HCT116 (cell line): ENCODE data around the gene PDE1A. TPM values are rescaled to one million over a fixed set of nuclear protein-coding genes. Genes with fewer than 3 reads are reported as not detected.

Source experiments
- ATAC-seq: fragments of 200-7000 bp; cut with Tn5 transposase; 2 replicates; pipeline ENCODE4 v1.9.1; 2020; ENCODE audit warnings: mild to moderate bottlenecking, moderate library complexity
- BruUV-seq: library from RNA; stranded (reverse); fragments of 400-500 nt; replicated peaks from 2 replicates; lab custom pipeline; 2021; lab: Mats Ljungman, UMichigan
- CTCF ChIA-PET: fragments of 300-600 bp; sonication (Branson Sonifier 250); formaldehyde crosslinking; loops from one replicate; lab custom pipeline; 2021; ENCODE audit warnings: antibody characterized with exemption; lab: Charles Lee
- POLR2A ChIA-PET: fragments of 300-600, 350-600 bp; sonication (Branson Sonifier 250); formaldehyde crosslinking; loops from one replicate; lab custom pipeline; 2021; ENCODE audit warnings: antibody characterized with exemption; lab: Charles Lee
- RAD21 ChIA-PET, 2 experiments: fragments of 300-600 bp; sonication (Branson Sonifier 250); formaldehyde crosslinking; loops; one replicate each; lab custom pipeline; 2023; ENCODE audit warnings: low total read pairs in 2 of 2; ENCODE audit not compliant: uncharacterized antibody in 2 of 2, unreplicated experiment in 2 of 2, low non-redundant PET in 1 of 2; lab: Charles Lee
- DNase-seq: peaks from one replicate; pipeline ENCODE4 v3.0.0-alpha.2; 2010; ENCODE audit warnings: low read depth, low spot score
- H2AFZ ChIP-seq: fragments of 200-600 bp; shearing (Covaris generic), sonication (generic); 2 replicates; pipeline ENCODE4 v1.6.1; 2017; ENCODE audit warnings: low read depth, mixed run types, mixed read lengths, antibody characterized with exemption, low read length; ENCODE audit not compliant: poor library complexity, severe bottlenecking
- H3K27ac ChIP-seq: 2 replicates; pipeline ENCODE4 v1.5.1; 2012; ENCODE audit warnings: low read depth, low read length
- H3K27me3 ChIP-seq: fragments of 200-600 bp; sonication (generic); 2 replicates; pipeline ENCODE4 v1.6.1; 2016; ENCODE audit warnings: mixed run types, low read length, mixed read lengths; ENCODE audit not compliant: insufficient read depth
- H3K36me3 ChIP-seq, 2 experiments: fragments of 200-500 bp in 1 of 2; fragments of 200-600 bp in 1 of 2; sonication (Bioruptor generic) in 1 of 2; sonication (generic) in 1 of 2; 2 replicates each; pipeline versions ENCODE4 v1.5.1 to v1.6.1; 2014 to 2016; ENCODE audit warnings: low read length in 2 of 2, inconsistent platforms in 1 of 2, mixed read lengths in 1 of 2, mixed run types in 1 of 2; ENCODE audit not compliant: insufficient read depth in 2 of 2, control insufficient read depth in 1 of 2
- H3K4me1 ChIP-seq, 2 experiments: fragments of 200-600 bp in 1 of 2; sonication (generic) in 1 of 2; 2 replicates each; pipeline versions ENCODE4 v1.5.1 to v1.6.1; 2012 to 2017; ENCODE audit warnings: low read length in 2 of 2, inconsistent platforms in 1 of 2, mild to moderate bottlenecking in 1 of 2, mixed read lengths in 1 of 2, mixed run types in 1 of 2, moderate library complexity in 1 of 2; ENCODE audit not compliant: insufficient read depth in 2 of 2, control insufficient read depth in 1 of 2
- H3K4me2 ChIP-seq: fragments of 200-600 bp; sonication (generic); 2 replicates; pipeline ENCODE4 v1.6.1; 2017; ENCODE audit warnings: mixed run types, low read length, mixed read lengths
- H3K4me3 ChIP-seq, 2 experiments: fragments of 200-600 bp in 1 of 2; sonication (generic) in 1 of 2; replicated peaks in 1 of 2; 2 replicates each; pipeline ENCODE4 v1.5.1; 2011 to 2016; ENCODE audit warnings: low read length in 2 of 2, control low read depth in 1 of 2, low read depth in 1 of 2, mild to moderate bottlenecking in 1 of 2, mixed read lengths in 1 of 2, mixed run types in 1 of 2
- H3K79me2 ChIP-seq: fragments of 200-600 bp; sonication (generic); 2 replicates; pipeline ENCODE4 v1.6.1; 2017; ENCODE audit warnings: mild to moderate bottlenecking, mixed run types, low read length, moderate library complexity, mixed read lengths; ENCODE audit not compliant: insufficient read depth
- H3K9ac ChIP-seq: fragments of 200-600 bp; sonication (generic); 2 replicates; pipeline ENCODE4 v1.6.1; 2016; ENCODE audit warnings: low read length, mixed read lengths
- H3K9me2 ChIP-seq: fragments of 200-600 bp; sonication (generic), shearing (Covaris generic); 2 replicates; pipeline ENCODE4 v1.6.1; 2017; ENCODE audit warnings: mixed run types, mild to moderate bottlenecking, moderate library complexity; ENCODE audit not compliant: insufficient read depth
- H3K9me3 ChIP-seq, 2 experiments: fragments of 200-500 bp in 1 of 2; fragments of 200-600 bp in 1 of 2; sonication (Bioruptor generic) in 1 of 2; sonication (generic) in 1 of 2; 2 replicates each; pipeline ENCODE4 v1.6.1; 2014 to 2017; ENCODE audit warnings: low read length in 2 of 2, mixed read lengths in 2 of 2, inconsistent platforms in 1 of 2, low read depth in 1 of 2, mild to moderate bottlenecking in 1 of 2, mixed run types in 1 of 2, moderate library complexity in 1 of 2; ENCODE audit not compliant: control insufficient read depth in 1 of 2, insufficient read depth in 1 of 2
- H4K20me1 ChIP-seq: fragments of 200-600 bp; sonication (generic), shearing (Covaris generic); 2 replicates; pipeline ENCODE4 v1.6.1; 2017; ENCODE audit warnings: mixed run types, mild to moderate bottlenecking, moderate library complexity; ENCODE audit not compliant: insufficient read depth
- ATF3 ChIP-seq: IDR thresholded peaks from 2 replicates; pipeline ENCODE4 v1.6.1; 2012
- CBX3 ChIP-seq: IDR thresholded peaks from 2 replicates; pipeline ENCODE4 v1.6.1; 2012; ENCODE audit warnings: low read depth
- CTCF ChIP-seq, 3 experiments: fragments of 200-600 bp in 1 of 3; sonication (generic) in 1 of 3; IDR thresholded peaks in 2 of 3; conservative IDR thresholded peaks in 1 of 3; 2 replicates each; pipeline ENCODE4 v1.5.1; 2012 to 2017; ENCODE audit warnings: low read depth in 2 of 3, low read length in 2 of 3, antibody characterized with exemption in 1 of 3, borderline replicate concordance in 1 of 3, control low read depth in 1 of 3, mild to moderate bottlenecking in 1 of 3, mixed read lengths in 1 of 3, mixed run types in 1 of 3, moderate library complexity in 1 of 3; ENCODE audit not compliant: insufficient read depth in 1 of 3
- EZH2 ChIP-seq: fragments of 200-600 bp; sonication (generic); IDR thresholded peaks from 2 replicates; pipeline ENCODE4 v1.6.1; 2017; ENCODE audit warnings: antibody characterized with exemption, mixed run types
- POLR2AphosphoS5 ChIP-seq: IDR thresholded peaks from 2 replicates; pipeline ENCODE4 v1.6.1; 2011; ENCODE audit warnings: mild to moderate bottlenecking, low read depth, low read length, moderate library complexity
- RAD21 ChIP-seq: IDR thresholded peaks from 2 replicates; pipeline ENCODE4 v1.6.1; 2012; ENCODE audit warnings: low read depth, mild to moderate bottlenecking
- REST ChIP-seq: IDR thresholded peaks from 2 replicates; pipeline ENCODE4 v1.6.1; 2012; ENCODE audit warnings: low read depth
- SIN3A ChIP-seq: IDR thresholded peaks from 2 replicates; pipeline ENCODE4 v1.6.1; 2012; ENCODE audit warnings: low read depth
- SP1 ChIP-seq: IDR thresholded peaks from 2 replicates; pipeline ENCODE4 v1.6.1; 2012; ENCODE audit warnings: low read depth
- TCF7L2 ChIP-seq: IDR thresholded peaks from 2 replicates; pipeline ENCODE4 v1.7.0; 2011; ENCODE audit warnings: borderline replicate concordance, inconsistent platforms; ENCODE audit not compliant: insufficient read depth, insufficient read length; ENCODE audit errors: extremely low read depth
- YY1 ChIP-seq: IDR thresholded peaks from 2 replicates; pipeline ENCODE4 v1.6.1; 2011; ENCODE audit warnings: low read length, low read depth, moderate library complexity, mild to moderate bottlenecking; ENCODE audit not compliant: insufficient replicate concordance; ENCODE audit errors: extremely low read depth
- ZBTB33 ChIP-seq: IDR thresholded peaks from 2 replicates; pipeline ENCODE4 v1.6.1; 2011; ENCODE audit warnings: mild to moderate bottlenecking, low read length, moderate library complexity; ENCODE audit not compliant: insufficient replicate concordance; ENCODE audit errors: extremely low read depth
- ZFX ChIP-seq: fragments of 450-650 bp; IDR thresholded peaks from 2 replicates; pipeline ENCODE4 v1.6.1; 2017
- ZNF274 ChIP-seq: fragments of 200-500 bp; sonication (Bioruptor generic); IDR thresholded peaks from 2 replicates; pipeline ENCODE4 v1.6.1; 2014; ENCODE audit warnings: mild to moderate bottlenecking, low read depth, low read length, inconsistent platforms
- intact Hi-C: fragments of 100-400 bp; cut with micrococcal nuclease; formaldehyde crosslinking; loops from 2 replicates; pipeline ENCODE4 v1.10.0; 2022
- total RNA-seq: library from RNA; stranded (reverse); gene quantifications from one replicate; pipeline ENCODE4 v1.2.1, GENCODE V29; 2021; ENCODE audit not compliant: unreplicated experiment

PDE1A gene
- total RNA-seq, 1 experiment from 2014 or later, result 0.12 TPM

- no peak for TF ChIP-seq RAD21
- no peak for TF ChIP-seq TCF7L2
- TF ChIP-seq SP1, result no peak
- no peak for TF ChIP-seq ZBTB33
- no peak for TF ChIP-seq CBX3
- TF ChIP-seq, all 23 proteins: peak for 0
Measured at GRCh38 chr2:182166841-182167240, 260.0 kb downstream of the PDE1A start (continued).

- ChIA-PET POLR2A (no interaction called here), CTCF (no interaction called here), RAD21 (no interaction called here)
- H3K9me2 ChIP-seq, result no peaks in the 10 kb centered on the region
- no peak overlapping the region for H3K27ac ChIP-seq
- no peak for DNase-seq
- no peaks in the 10 kb centered on the region for H3K36me3 ChIP-seq
- no peak for ATAC-seq
- H3K27me3 ChIP-seq, result no peaks in the 10 kb centered on the region
- no peak overlapping the region for H3K4me2 ChIP-seq
- no TSS peak for BruUV-seq
- no peaks in the 10 kb centered on the region for H3K4me1 ChIP-seq
- H4K20me1 ChIP-seq, result no peaks in the 10 kb centered on the region
- no peak overlapping the region for H3K4me3 ChIP-seq
- intact Hi-C loops, result no loop called here
- H2AFZ ChIP-seq, result no peak overlapping the region
- H3K79me2 ChIP-seq, result no peaks in the 10 kb centered on the region
- no peak overlapping the region for H3K9ac ChIP-seq
- no peaks in the 10 kb centered on the region for H3K9me3 ChIP-seq
- no peak for TF ChIP-seq YY1
- TF ChIP-seq POLR2AphosphoS5, result no peak
- no peak for TF ChIP-seq ZNF274
- no peak for TF ChIP-seq TCF7L2
- no peak for TF ChIP-seq CTCF (IDR thresholded peaks at IDR 0.05 in 2 of 3, conservative IDR thresholded peaks at IDR 0.05 in 1 of 3; ENCODE audit: borderline replicate concordance in 1 of 3, insufficient read depth in 1 of 3, low read depth in 2 of 3, low read length in 2 of 3)
- no peak for TF ChIP-seq ATF3
- TF ChIP-seq RAD21, result no peak
- no peak for TF ChIP-seq EZH2
- no peak for TF ChIP-seq ZBTB33
- no peak for TF ChIP-seq SP1
- no peak for TF ChIP-seq ZFX
- no peak for TF ChIP-seq SIN3A
- no peak for TF ChIP-seq REST
Measured at GRCh38 chr2:182166406-182166805, 260.4 kb downstream of the PDE1A start.
